SU-DHL-6 (cell line): ENCODE results near the gene USP10.

Experiments used
- H2AFZ ChIP-seq: fragments of 200-600 bp; sonication (generic); 2 replicates; pipeline ENCODE4 v1.6.1; 2014; ENCODE audit warnings: low read depth, mild to moderate bottlenecking, moderate library complexity, mixed read lengths, antibody characterized with exemption, low read length; ENCODE audit not compliant: severe bottlenecking
- H3F3A ChIP-seq: fragments of 200-600 bp; shearing (Covaris generic); 2 replicates; pipeline ENCODE4 v1.6.0; 2016; ENCODE audit warnings: antibody characterized with exemption, mild to moderate bottlenecking; ENCODE audit not compliant: insufficient read depth
- H3K27ac ChIP-seq: fragments of 200-600 bp; sonication (generic); 2 replicates; pipeline ENCODE4 v1.5.1; 2016; ENCODE audit warnings: low read depth, mild to moderate bottlenecking, low read length, moderate library complexity, mixed read lengths
- H3K27me3 ChIP-seq: fragments of 200-600 bp; sonication (generic), shearing (Covaris generic); 2 replicates; pipeline ENCODE4 v1.6.0; 2014; ENCODE audit warnings: mild to moderate bottlenecking, low read length
- H3K36me3 ChIP-seq: fragments of 200-600 bp; sonication (generic); 2 replicates; pipeline ENCODE4 v1.6.1; 2014; ENCODE audit warnings: mild to moderate bottlenecking, low read length, mixed read lengths
- H3K4me2 ChIP-seq: fragments of 300-600, 200-600 bp; shearing (Covaris generic), sonication (generic); 2 replicates; pipeline ENCODE4 v1.6.0; 2014; ENCODE audit warnings: low read length, low read depth, mild to moderate bottlenecking; ENCODE audit not compliant: poor library complexity, severe bottlenecking
- H3K4me3 ChIP-seq: fragments of 200-600 bp; sonication (generic); 2 replicates; pipeline ENCODE4 v1.5.1; 2014; ENCODE audit warnings: antibody characterized with exemption, low read length, mild to moderate bottlenecking, mixed read lengths; ENCODE audit not compliant: insufficient read depth, poor library complexity, severe bottlenecking
- H3K79me2 ChIP-seq: fragments of 200-600 bp; sonication (generic); 2 replicates; pipeline ENCODE4 v1.6.1; 2014; ENCODE audit warnings: mild to moderate bottlenecking, low read length, moderate library complexity; ENCODE audit not compliant: insufficient read depth
- H3K9ac ChIP-seq: fragments of 200-600 bp; sonication (generic); 2 replicates; pipeline ENCODE4 v1.7.0; 2014; ENCODE audit warnings: mild to moderate bottlenecking, low read length
- H3K9me2 ChIP-seq: fragments of 200-600 bp; sonication (generic); replicated peaks from 2 replicates; pipeline ENCODE4 v1.6.1; 2014; ENCODE audit warnings: low read length; ENCODE audit not compliant: insufficient read depth
- H3K9me3 ChIP-seq: fragments of 200-600 bp; sonication (generic); 2 replicates; pipeline ENCODE4 v1.6.1; 2014; ENCODE audit warnings: low read length, mixed read lengths; ENCODE audit not compliant: insufficient read depth
- H4K20me1 ChIP-seq: fragments of 200-600 bp; sonication (generic); 2 replicates; pipeline ENCODE4 v1.6.1; 2014; ENCODE audit warnings: low read depth, mild to moderate bottlenecking, antibody characterized with exemption, low read length, moderate library complexity, mixed read lengths
- EZH2phosphoT487 ChIP-seq: fragments of 200-600 bp; sonication (generic), shearing (Covaris generic); conservative IDR thresholded peaks from 2 replicates; pipeline ENCODE4 v1.6.1; 2018; ENCODE audit warnings: mild to moderate bottlenecking, antibody characterized with exemption, low read length, moderate library complexity, mixed read lengths
- TF ChIP-seq, protein P1 (sequence below): fragments of 200-600 bp; sonication (generic); IDR thresholded peaks from one replicate; pipeline ENCODE4 v1.5.1; 2017; ENCODE audit warnings: antibody characterized with exemption, mild to moderate bottlenecking, low read length, moderate library complexity; ENCODE audit not compliant: insufficient read depth, poor library complexity, severe bottlenecking

The USP10 gene

DNA sequence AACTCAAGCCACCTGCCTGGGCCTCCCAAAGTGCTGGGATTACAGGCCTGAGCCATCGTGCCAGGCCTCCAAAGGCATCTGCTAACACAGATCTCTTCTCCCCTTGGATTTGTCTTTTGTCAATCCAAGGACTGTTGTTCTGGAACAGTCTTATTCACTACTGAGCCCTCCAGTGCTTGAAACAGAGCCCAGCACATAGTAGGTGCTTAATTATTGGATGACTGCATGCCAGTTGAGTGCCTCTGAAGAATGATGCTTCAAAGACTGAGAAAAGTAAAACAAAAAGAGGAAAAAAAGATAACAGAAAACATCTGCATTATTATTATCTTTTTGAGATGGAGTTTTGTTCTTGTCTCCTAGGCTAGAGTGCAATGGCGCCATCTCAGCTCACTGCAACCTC, 118.3 kb downstream of the USP10 start:
- no peak overlapping the region for H3K4me2 ChIP-seq
- no peak overlapping the region for H3K27ac ChIP-seq
- no peaks in the 10 kb centered on the region for H3K9me3 ChIP-seq
- H2AFZ ChIP-seq = no peak overlapping the region
- H3K79me2 ChIP-seq = no peaks in the 10 kb centered on the region
- H3K36me3 ChIP-seq = no peaks in the 10 kb centered on the region
- no peaks in the 10 kb centered on the region for H3F3A ChIP-seq
- no peak overlapping the region for H3K9ac ChIP-seq
- no peaks in the 10 kb centered on the region for H3K9me2 ChIP-seq
- no peak for TF ChIP-seq EZH2phosphoT487
- TF ChIP-seq, protein P1, sequence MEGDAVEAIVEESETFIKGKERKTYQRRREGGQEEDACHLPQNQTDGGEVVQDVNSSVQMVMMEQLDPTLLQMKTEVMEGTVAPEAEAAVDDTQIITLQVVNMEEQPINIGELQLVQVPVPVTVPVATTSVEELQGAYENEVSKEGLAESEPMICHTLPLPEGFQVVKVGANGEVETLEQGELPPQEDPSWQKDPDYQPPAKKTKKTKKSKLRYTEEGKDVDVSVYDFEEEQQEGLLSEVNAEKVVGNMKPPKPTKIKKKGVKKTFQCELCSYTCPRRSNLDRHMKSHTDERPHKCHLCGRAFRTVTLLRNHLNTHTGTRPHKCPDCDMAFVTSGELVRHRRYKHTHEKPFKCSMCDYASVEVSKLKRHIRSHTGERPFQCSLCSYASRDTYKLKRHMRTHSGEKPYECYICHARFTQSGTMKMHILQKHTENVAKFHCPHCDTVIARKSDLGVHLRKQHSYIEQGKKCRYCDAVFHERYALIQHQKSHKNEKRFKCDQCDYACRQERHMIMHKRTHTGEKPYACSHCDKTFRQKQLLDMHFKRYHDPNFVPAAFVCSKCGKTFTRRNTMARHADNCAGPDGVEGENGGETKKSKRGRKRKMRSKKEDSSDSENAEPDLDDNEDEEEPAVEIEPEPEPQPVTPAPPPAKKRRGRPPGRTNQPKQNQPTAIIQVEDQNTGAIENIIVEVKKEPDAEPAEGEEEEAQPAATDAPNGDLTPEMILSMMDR = no peak
- no peak overlapping the region for H3K4me3 ChIP-seq
- H3K27me3 ChIP-seq = no peaks in the 10 kb centered on the region
- no peaks in the 10 kb centered on the region for H4K20me1 ChIP-seq

DNA sequence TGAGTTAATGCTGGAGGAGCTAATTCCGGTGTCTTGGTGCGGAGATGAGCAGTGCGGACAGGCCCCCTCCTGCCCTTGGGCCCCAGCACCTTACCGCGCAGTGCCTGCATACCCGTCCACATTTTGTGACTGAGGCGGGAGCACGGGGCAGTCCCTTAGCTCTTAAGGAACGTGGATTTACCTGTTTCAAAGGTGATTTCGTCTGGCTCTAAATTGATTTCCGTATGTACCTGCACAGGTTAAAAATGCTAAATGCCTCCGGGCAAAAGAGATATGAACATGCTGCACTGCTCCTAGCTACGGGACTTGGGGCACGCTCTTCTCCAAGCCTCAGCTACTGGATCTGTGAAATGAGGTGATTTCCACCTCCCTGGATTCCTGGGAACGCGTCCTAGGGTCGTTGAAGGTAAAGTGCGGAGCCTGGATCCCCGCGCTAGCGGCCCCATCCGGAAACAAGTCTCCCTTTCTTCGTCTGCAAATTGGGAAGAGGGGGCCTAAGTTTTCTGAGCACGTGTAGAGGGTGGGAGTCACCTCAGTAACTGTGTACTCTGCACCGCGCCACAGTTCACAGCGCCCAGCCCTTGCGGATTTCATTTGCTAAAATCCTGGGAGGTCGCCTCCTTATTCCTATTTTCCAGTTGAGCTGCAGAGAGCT, 119.3 kb downstream of the USP10 start:
- Histone ChIP-seq H3K9ac (no peak overlapping the region), H3F3A (no peaks in the 10 kb centered on the region), H3K9me2 (no peaks in the 10 kb centered on the region), H3K4me3 (no peak overlapping the region), H3K9me3 (no peaks in the 10 kb centered on the region), H2AFZ (no peak overlapping the region), H3K79me2 (no peaks in the 10 kb centered on the region), H3K4me2 (no peak overlapping the region), H3K27me3 (no peaks in the 10 kb centered on the region), H4K20me1 (no peaks in the 10 kb centered on the region), H3K27ac (no peak overlapping the region), H3K36me3 (no peaks in the 10 kb centered on the region)
- no peak for TF ChIP-seq EZH2phosphoT487
- TF ChIP-seq, protein P1 = no peak

DNA sequence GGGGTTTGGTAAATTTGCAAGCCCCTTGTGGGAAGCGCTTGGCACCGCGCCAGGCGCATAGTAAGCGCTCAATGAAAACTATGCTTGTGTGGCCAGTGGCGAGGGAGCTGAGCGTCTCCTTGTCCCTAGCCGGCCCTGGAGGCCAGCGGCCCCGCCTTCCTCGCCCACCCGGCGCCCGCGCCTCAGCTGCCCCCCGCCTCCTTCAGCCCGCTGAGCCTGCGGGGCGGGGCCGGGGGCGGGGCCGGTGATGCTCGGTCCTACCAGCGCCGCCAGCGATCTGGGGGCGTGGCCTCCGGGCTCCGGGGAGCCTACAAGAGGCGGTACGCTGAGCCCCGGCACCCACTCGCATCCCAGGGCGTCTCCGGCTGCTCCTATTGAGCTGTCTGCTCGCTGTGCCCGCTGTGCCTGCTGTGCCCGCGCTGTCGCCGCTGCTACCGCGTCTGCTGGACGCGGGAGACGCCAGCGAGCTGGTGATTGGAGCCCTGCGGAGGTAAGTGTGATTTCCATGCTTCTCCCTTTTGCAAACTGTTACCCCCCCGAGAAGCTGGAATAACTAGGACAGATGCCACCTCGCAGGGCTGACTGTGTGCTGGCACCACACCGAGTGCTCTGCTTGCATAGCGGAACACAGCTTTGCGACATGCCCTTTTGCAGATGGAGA, 120.0 kb downstream of the USP10 start, which contains the start of gene CRISPLD2:
Gene CRISPLD2 (plus strand): TSS at position 342 of the 661 bp plus-strand sequence. CDS start 18,511 bp downstream, outside the sequence.
- H3K9me2 ChIP-seq = no peaks in the 10 kb centered on the region
- TF ChIP-seq EZH2phosphoT487 = no peak
- TF ChIP-seq, protein P1 = no peak
- no peak within 1 kb of the TSS for H3K4me2 ChIP-seq
- no peaks in the 10 kb centered on the region for H3F3A ChIP-seq
- H3K9ac ChIP-seq = no peak within 1 kb of the TSS
- no peaks in the 10 kb centered on the region for H4K20me1 ChIP-seq
- H3K9me3 ChIP-seq = no peaks in the 10 kb centered on the region
- H3K79me2 ChIP-seq = no peaks in the 10 kb centered on the region
- no peak within 1 kb of the TSS for H3K27ac ChIP-seq
- H2AFZ ChIP-seq = no peak within 1 kb of the TSS
- H3K27me3 ChIP-seq = no peaks in the 10 kb centered on the region
- H3K4me3 ChIP-seq = no peak within 1 kb of the TSS
- no peaks in the 10 kb centered on the region for H3K36me3 ChIP-seq
